ENCODE measurements around the gene USP38. TPM values are rescaled to one million over a fixed set of nuclear protein-coding genes. Genes with fewer than 3 reads are reported as not detected.
"Not testable (repeated sequence)": the region's sequence is repeated elsewhere in the genome, so short reads cannot be mapped to it uniquely, and the experiment has no call there.

USP38 gene, protein sequence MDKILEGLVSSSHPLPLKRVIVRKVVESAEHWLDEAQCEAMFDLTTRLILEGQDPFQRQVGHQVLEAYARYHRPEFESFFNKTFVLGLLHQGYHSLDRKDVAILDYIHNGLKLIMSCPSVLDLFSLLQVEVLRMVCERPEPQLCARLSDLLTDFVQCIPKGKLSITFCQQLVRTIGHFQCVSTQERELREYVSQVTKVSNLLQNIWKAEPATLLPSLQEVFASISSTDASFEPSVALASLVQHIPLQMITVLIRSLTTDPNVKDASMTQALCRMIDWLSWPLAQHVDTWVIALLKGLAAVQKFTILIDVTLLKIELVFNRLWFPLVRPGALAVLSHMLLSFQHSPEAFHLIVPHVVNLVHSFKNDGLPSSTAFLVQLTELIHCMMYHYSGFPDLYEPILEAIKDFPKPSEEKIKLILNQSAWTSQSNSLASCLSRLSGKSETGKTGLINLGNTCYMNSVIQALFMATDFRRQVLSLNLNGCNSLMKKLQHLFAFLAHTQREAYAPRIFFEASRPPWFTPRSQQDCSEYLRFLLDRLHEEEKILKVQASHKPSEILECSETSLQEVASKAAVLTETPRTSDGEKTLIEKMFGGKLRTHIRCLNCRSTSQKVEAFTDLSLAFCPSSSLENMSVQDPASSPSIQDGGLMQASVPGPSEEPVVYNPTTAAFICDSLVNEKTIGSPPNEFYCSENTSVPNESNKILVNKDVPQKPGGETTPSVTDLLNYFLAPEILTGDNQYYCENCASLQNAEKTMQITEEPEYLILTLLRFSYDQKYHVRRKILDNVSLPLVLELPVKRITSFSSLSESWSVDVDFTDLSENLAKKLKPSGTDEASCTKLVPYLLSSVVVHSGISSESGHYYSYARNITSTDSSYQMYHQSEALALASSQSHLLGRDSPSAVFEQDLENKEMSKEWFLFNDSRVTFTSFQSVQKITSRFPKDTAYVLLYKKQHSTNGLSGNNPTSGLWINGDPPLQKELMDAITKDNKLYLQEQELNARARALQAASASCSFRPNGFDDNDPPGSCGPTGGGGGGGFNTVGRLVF
- total RNA-seq (ENCODE audit: insufficient read depth, low replicate concordance): 28.2 TPM

DNA sequence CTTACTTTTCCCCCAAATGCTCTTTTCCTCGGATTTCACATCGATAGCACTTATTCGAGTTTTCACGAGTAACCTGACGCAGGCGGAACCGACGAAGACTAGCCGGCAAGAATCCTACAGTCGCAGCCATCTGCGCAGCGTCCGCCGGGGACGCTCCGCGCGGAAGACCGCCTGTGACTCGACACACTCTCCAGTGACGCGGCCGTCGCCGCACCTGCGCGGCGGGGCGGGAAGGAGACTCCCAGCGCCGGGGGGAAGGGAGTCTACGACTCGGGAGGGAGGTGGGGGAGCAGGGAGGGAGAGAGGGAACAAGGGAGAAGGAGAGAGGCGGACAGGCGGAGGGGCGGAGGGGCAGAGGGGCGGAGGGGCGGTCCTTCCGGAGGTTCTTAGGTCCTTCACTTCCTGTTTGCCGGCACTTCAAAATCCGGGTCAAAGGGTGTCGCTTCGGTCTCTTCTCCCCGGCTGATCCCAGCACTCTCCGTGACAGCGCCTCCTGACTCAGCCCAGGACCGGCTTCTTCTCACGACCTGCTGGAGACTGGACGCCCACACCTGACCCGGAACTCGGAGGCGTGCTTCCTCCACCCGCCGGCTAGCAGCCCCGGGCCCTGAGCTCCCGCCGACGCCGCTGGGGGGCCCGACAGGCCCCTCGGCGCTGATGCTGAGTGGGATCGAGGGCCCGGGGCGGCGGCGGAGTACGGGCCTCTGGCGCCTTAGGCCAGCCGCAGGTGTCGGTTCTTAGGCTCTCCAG lies at the start of gene USP38:
TSS of gene USP38 (plus strand) at position 415 of the 750 bp plus-strand sequence. CDS start 534 bp downstream, outside the sequence.
- DNase-seq (ENCODE audit: low spot score): peak; percentile 94

DNA sequence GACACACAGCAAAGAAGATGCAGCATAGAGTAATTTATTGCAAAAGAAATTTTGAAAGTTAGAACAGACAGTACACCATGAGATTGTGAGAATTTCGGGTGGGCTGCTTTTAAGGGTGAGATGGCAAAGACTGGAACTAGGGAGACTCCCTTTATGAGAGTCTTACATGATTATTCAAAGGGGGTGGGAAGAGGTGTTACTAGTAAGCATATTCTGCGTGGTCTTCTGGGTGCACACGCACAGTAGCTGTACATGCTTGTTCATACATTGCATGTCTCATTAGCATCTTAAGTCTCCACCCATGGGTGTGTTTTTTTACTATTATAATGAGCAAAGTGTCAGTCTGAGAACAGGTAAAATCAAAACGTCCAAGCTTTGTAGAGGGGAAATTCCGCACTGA lies 49.4 kb upstream of the USP38 start:
- DNase-seq (ENCODE audit: low spot score): no peak

DNA sequence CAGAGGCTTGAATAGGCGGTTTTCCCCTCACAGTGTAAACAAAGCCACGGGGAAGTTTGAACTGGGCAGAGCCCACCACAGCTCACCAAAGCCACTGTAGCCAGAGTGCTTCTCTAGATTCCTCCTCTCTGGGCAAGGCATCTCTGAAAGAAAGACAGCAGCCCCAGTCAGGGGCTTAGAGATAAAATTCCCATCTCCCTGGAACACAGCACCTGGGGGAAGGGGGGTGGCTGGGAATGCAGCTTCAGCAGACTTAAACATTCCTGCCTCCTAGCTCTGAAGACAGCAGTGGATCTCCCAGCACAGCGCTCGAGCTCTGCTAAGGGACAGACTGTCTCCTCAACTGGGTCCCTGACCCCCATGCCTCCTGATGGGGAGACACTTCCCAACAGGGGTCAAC lies 44.0 kb upstream of the USP38 start:
- no peak for DNase-seq (ENCODE audit: low spot score)

DNA sequence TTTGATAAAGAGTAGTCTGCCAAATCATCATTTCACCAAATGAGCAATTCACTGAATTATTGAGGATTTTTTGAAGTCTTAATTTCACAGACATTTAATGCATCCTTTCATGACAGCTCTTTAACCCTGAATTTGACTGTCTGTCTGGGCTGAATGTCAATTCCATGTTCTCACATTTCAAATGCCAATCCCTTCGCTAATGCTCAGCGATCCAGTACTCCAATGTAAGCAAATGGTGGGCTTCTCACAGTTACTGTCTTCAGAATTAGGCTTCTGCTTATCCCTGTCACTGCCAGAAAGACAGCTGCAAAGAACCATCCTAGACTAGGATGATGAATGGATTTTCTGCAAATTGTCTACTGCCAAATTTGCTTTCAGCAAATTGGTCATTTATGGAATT lies 36.2 kb upstream of the USP38 start:
- no peak for DNase-seq (ENCODE audit: low spot score)

DNA sequence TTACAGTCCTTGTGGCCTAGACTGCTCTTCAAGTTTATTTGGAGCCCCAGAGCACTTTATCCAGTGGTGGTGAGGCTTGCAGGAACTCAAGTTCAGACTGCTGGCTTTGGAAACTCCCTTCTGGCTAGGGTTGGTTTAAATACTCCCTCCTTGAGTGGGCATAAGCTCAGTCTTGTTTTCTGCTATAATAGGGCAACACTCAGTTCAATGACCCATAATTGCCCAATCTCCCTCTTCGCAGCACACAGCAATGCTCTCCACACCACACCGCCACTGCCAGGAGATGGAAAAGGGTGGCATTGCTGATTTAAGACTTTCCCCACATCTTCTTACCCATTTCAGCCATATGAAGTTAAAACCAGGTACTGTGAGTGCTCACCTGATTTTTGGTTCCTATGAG lies 27.9 kb upstream of the USP38 start:
- no peak for DNase-seq (ENCODE audit: low spot score)

DNA sequence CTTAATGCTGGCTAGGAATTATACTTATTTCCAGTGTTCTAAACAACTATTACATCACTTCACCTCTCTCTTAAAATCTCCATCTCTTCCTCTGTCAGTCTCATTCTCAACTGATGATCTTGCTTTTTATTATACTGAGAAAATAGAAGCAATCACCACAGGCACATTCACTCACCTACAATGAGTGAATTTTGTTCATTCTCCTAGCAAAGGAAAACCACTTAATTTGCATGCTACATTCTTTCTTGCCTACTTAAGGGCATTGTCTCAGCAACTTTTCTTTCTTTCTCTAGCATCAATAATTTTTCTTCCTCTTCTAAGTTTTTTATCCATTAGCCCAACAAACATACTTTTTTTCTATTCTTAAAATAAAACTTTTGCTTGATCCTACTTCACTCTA lies 21.1 kb upstream of the USP38 start:
- DNase-seq (ENCODE audit: low spot score): no peak

DNA sequence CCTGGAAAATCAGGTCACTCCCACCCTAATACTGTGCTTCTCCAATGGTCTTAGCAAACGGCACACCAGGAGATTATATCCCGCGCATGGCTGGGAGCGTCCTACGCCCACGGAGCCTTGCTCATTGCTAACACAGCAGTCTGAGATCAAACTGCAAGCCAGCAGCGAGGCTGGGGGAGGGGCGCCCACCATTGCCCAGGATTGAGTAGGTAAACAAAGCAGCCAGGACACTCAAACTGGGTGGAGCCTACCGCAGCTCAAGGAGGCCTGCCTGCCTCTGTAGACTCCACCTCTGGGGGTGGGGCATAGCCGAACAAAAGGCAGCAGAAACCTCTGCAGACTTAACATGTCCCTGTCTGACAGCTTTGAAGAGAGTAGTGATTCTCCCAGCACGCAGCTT lies 18.0 kb upstream of the USP38 start:
- not testable (repeated sequence) for DNase-seq (ENCODE audit: low spot score)

DNA sequence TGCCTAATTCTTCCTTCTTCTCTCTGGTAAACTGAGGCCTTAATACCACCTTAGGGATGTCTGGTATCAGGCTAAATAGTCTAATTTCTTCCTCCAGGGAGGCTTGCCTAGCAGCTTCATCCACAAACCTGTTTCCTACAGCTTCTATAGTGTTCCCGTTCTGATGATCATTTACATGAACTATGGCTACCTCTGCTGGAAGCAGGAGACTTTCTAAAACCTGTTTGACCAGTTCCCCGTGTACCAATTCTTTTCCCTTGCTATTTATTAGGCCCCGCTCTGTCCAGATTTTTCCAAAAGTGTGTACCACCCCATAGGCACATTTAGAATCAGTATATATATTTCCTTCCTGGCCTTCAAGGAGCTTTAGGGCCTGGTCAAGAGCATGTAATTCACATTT lies 5.8 kb upstream of the USP38 start:
- no peak for DNase-seq (ENCODE audit: low spot score)

DNA sequence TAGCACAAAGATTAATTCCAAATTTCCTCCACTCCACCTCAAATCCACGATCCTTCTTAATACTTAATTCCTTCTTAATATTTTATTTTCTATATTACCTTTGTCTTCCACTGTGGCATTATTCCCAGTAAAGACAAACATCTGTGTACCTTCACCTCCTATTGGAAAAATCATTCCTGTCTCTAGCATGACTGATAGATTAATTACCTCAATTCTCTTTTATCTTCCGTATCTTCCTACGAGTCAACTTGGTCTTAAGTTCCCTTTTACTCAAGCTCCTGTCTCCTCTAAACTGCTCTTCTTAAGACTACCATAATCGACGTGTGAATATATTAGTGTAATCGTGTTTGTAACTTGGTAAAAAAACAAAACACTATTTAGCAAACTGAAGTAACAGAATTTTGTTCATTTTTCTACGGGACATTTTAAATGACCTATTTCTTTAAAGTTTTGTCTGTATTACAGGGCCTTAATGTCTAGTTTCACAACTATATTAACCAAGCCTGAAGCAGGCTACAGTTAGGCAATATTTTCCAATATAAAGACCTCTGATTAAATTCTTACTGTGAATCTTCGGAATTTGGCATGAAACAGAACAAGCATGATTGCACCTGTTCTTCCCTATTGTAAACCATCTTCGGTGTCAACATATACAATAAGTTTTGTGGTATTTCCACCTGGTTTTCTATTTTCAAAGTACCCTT lies 1.1 kb upstream of the USP38 start:
- no peak for DNase-seq (ENCODE audit: low spot score)

DNA sequence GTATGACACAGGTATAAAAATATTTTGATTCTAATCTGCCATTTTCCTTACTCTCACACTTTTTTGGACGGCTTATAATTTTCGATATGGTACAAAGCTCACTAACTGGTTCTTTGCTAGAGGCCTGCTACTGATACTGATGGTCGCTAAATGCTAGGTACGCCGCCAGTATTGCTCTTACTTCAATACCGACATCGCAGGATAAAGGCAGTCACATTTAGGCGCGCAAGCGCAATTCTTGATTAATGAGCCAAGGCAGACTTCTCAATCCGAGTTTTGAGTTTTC lies 557 bp upstream of the USP38 start:
- no peak for DNase-seq (ENCODE audit: low spot score)

DNA sequence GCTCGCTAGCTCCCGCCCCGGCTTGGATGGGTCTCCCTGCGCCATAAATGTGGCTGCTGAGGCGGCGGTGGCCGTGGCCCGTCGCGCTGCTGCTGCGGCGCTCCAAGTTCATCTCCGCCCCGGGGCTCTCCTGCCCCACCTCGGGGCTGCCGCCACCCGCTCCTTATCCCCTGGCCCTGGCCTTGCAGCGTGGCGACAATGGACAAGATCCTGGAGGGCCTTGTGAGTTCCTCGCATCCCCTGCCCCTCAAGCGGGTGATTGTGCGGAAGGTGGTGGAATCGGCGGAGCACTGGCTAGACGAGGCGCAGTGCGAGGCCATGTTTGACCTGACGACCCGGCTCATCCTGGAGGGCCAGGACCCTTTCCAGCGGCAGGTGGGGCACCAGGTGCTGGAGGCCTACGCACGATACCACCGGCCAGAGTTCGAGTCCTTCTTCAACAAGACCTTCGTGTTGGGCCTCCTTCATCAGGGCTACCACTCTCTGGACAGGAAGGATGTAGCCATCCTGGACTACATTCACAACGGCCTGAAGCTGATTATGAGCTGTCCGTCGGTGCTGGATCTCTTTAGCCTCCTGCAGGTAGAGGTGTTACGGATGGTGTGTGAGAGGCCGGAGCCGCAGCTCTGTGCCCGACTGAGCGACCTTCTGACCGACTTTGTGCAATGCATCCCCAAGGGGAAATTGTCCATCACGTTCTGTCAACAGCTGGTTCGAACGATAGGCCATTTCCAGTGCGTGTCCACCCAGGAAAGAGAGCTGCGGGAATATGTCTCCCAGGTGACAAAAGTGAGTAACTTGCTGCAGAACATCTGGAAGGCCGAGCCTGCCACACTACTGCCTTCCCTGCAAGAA lies 763 bp downstream of the USP38 start:
- DNase-seq (ENCODE audit: low spot score): peak; percentile 2

DNA sequence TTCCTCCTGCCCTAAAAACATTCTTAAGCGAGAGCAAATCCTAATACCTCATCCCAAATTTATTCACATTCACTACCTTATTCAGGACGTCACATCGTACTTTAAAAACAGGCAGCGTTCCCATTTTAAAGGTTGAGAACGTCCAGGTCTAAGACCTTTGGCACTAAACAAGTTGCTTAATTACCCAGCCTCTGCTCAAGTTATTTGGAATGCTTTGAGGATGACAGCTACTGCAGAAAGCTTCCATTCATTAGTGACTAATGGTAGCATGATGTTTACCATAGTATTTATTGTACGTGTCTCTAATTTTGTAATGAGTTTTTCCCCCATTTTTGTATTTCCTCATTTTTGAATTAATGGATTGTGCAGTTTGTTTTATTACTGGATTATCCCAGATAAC lies 1.5 kb downstream of the USP38 start:
- DNase-seq (ENCODE audit: low spot score): peak; percentile 1

DNA sequence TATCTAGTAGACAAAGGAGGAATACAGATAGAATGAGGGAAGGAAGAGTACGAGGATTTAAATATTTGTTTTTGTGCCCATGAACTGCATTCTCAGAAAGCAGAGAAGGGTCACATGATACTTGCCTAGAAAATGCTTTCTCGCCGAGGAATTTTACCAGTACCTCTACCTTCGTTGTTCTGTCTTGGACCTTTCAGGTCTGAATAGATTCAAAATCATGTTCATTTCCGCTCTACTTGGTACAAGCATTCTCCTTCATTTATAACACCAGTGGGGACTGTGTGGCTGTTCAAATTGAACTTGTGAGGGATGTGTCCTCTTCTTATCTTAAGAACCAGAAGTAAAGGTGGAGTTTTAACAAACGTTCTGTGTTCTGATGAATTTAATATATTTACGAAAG lies 1.9 kb downstream of the USP38 start:
- DNase-seq (ENCODE audit: low spot score): peak; percentile 5

DNA sequence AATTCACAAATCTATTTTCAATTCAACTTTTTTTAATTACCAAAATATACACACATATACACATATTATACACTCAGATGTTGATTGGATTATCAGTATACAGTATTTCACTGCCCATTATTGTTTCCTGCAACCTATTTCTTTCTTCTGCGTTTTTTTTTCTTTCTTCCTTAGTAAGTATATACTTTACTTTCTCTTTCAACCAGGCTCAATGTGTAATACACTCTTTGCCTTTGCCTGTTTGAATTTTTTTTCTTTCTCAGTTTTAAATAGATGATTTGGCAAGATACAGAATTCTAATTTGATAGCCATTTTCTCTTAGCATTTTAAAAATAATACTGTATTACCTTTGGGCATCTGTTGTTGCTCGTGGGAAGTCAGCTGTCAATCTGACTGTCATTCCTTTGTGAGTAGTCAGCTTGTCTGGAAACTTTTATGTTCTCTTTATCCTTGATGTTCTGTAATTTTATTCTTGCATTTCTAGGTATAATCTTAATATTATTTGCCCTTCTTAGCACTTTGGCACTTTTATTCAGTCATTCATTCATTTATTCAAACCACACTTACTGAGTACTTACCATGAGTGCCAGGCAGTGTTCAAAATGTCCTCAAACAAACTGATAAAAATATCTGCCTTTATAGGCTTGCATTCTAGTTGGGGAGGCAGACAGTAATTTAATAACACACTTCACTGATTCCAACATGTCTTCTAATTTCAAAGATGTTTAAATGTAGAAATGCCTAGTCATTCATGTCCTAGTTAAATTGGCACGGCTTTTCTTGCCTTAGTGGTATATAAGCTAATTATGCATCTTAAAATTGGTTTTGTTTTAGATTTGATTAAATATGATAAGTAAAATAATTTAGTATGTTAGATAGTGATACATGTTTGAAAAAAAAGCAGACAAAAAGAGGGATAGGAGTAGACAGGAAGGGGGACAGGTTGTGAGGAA lies 3.7 kb downstream of the USP38 start:
- DNase-seq (ENCODE audit: low spot score): no peak

DNA sequence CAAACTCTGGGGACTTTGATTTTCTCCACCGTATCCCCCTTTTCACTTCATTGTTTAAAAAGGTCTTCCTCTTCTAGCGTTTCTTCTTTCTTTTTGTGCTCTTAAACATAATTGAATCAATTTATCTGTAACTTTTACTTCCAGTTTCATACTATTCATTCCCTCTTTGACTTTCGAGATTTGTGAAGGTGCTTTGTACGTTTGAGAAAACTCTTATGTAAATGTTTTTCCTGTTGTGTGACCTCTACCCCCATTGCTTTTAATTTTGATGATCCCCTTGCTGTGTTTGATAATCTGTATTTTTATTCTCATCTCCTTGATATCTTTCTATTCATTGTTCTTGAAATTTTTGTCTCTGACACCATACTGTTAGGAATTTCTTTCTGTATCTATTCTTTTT lies 4.8 kb downstream of the USP38 start:
- no peak for DNase-seq (ENCODE audit: low spot score)

DNA sequence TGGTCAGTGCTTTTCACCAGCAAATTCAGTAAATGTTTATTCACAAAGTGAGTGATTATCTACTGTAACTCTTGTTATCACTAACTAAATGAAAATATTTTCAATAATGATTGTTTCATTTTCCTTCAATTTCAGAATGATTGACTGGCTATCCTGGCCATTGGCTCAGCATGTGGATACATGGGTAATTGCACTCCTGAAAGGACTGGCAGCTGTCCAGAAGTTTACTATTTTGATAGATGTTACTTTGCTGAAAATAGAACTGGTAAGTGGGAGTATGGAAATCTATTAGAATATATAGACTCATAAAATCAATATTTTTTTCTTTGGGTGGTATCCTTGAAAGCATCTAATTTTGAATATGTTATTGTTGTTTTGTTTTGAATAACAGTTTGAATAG lies 10.9 kb downstream of the USP38 start:
- DNase-seq (ENCODE audit: low spot score): no peak

DNA sequence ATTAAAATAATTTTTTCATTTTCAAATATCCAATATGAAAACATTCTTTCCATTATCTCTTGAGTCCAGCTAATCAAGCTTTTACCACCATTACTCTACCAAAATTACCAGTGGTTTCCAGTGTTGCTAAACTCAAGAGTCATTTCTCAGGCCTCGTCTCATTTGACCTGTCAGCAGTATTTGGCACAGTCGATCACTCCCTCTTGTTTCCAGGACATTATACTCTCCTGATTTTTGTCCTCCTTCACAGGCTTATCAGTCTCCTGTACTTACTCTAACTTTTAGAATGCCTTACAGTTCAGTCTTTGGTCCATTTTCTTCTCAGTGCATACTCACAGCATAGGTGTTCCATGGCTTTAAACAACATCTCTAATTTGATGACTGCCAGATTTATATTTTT lies 11.6 kb downstream of the USP38 start:
- no peak for DNase-seq (ENCODE audit: low spot score)

DNA sequence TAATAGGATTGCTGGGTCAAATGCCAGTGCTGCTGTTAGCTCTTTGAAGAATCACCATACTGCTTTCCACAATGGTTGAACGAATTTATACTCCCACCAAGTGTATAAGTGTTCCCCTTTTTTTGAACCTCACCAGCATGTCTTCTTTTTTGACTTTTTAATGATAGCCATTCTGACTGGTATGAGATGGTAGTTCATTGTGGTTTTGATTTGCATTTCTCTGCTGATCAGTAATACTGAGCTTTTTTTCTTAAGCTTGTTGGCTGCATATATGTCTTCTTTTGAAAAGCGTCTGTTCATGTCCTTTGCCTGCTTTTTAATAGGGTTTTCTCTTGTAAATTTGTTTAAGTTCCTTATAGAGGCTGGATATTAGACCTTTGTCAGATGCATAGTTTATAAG lies 14.8 kb downstream of the USP38 start:
- no peak for DNase-seq (ENCODE audit: low spot score)

DNA sequence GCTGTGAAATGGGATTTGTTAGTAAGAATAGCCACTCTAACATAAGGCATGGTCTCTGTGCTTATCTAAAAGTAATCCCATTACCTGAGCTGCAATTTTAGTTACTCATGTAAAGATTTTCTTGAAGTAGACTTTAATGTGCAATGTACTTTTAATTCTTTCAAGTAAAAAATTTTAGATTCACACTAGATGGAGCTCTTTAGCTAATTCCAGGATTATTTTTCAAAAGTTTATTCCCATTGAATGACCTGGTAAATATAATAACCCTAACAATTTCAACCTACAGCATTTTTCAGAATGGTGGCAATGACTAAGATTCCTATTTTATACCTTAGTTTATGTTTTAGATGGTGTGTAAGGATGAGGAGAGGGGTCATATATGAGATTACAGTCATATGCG lies 18.1 kb downstream of the USP38 start:
- peak; percentile 8 for DNase-seq (ENCODE audit: low spot score)

Data from umbilical cord (tissue), 2 donors.